ENCODE data around the gene OR52L1.
"Not testable (repeated sequence)": the region's sequence is repeated elsewhere in the genome, so short reads cannot be mapped to it uniquely, and the experiment has no call there.

The OR52L1 gene

DNA sequence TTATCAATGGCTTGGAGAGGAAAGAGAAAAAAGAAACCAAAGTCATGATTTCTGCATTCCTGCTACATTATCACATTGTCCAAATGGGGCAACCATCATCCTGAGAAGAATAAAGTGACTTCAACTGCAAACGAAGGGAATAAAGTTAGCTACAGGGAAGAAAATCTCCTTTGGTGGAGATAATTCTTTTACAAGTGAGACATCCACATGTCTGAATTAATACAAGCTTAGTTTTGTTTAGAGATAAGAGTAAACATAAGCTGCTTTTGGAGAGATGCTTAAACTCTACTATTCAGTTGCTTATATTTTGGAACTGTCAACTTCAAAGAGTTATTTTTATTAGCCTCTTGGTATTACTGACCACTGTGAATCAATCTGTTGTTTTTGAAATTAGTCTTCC, at the start of gene OR52L1:
Gene OR52L1 (minus strand): TSS at position 101 of the 400 bp plus-strand sequence. CDS start 55 bp downstream, at position 46.
- no peak for DNase-seq (ENCODE audit: low read depth in 2 of 2)

DNA sequence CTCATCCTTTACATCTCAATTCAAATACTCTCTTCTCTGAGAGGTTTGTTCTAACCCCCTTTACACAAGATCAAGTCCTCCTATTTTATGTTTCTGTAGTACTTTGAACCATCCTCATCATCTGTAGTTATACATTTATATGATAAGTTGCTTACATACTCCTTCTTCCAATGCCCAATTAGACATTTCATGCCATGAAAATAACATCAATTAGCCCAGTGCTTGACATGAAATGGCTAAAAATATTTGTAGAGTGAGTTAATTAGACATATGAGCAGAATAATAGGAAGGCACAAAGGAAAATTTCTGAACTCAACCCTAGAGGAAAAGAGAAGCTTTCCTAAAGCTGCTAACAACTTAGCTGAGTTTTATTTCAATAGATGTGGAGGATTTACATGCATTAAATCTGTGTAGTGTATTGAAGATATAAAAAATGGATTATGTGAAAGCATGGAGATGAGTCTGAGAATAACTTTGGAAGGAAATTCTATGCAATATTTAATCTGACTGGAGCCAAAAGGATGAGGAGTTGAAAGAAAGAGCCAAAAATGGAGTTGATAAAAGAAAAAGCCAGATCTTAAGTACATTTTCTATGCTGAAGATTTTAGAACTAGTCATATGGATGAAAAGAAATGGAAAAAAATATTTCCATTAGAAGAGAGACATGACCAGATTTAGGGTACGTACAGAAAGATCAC, 44.1 kb upstream of the OR52L1 start, which contains the start of gene OR56A1:
Gene OR56A1 (minus strand): TSS at position 51 of the 698 bp plus-strand sequence. CDS start 3,066 bp downstream, outside the sequence.
- DNase-seq (ENCODE audit: low read depth in 2 of 2) = no peak

DNA sequence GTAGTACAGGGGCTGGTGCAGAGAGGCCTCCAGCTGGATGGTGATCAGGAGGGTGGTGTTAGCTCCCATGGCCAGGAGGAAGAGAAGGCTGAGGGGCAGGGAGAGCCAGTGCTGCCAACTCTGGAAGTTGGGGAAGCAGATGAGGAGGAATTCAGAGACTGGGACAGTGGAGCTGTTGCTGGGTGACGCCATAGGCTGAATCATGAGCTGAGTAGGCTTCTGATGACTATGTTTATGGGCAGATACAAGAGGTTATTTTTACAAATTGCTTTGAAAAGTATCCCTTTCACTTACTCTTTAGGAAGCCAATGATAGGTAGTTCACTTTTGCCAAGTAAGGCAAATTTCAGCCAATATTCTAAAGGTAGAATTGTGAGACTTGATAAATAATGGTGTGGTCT, 40.7 kb upstream of the OR52L1 start:
- DNase-seq (ENCODE audit: low read depth in 2 of 2) = no peak

DNA sequence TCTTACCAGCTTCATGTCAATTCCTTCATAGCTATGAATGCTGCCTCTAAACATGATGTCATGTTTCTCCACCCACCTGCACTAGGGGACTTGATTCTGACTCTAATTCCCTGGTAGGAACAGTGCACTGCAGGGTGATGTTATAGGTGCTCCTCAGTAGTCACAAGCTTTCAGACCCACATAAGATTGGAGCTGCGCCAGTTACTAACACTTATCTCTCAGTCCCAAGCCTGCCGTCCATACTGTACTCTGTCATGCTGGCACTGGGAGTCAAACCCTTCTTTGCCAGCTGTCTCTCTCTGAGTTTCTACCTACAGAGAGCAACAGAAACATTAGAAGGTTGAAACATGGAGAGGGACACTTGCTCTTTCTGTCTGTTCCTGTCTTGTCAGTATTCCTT, 38.3 kb upstream of the OR52L1 start:
- no peak for DNase-seq (ENCODE audit: low read depth in 2 of 2)

DNA sequence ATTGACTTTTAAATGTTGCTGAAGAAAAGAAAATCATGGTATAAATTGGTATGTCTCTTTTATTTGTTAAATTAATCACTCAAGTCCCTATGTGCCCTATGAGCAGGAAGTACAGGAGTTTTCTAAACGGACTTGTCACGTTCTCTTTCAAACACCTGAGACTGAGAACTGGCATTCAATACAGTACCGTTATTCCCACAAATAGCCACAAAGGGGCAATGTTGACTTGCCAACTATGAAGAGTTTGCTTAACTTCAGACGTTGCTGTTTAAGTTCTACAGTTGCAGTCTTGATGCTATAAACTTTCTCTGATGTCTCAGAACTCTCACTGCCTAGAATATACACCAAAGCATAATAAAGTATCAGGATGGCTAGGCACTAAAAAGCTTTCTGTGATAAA, 36.2 kb upstream of the OR52L1 start:
- no peak for DNase-seq (ENCODE audit: low read depth in 2 of 2)

DNA sequence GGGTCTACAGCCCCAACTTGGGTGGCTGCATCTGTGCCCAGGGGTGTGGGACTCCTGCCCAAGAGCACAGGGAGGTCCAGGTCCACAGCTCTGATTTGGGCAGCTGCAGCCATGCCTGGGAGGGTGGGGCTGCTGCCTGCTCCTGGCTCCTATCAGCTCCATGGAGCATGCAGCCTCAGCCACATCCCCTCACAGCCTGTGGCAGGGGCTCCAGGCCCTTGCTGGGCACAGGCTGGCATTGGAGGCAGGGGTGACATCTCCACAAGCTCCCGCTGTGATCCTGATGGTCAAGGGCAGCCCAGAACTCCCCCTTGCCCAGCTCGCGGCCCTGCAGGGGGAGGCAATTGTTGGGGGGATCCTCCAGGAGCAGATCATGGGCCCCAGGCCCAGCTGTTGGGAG, 26.3 kb upstream of the OR52L1 start:
- no peak for DNase-seq (ENCODE audit: low read depth in 2 of 2)

DNA sequence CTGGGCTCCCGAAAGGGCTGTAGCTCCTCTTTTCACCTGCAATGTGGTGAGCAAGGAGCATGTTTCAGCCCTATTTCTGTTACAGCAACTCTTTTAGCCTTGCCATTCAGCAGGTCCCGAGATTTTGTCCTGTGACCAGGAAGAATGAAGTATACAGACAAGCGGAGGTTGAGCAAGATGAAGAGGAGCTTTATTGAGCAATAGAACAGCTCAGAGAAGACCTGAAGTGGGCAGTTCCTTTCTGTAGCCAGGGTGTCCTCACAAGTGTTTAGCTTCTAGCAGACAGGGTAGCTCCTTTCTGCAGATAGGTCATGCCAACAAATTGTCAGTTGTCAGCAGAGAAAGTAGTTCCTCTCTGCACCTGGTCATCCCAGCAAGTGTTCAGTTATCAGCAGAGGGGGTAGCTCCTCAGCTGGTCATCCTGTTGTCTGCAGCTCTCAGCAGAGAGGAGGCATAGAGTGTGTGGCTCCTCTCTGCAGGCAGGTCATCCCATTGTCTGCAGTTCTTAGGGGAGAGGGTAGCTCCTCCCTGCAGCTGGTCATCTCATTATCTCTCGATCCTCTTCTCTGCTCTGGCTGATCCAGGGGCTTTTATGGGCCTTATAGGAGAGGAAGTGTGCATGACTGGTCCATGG, 25.4 kb upstream of the OR52L1 start:
- no peak for DNase-seq (ENCODE audit: low read depth in 2 of 2)

DNA sequence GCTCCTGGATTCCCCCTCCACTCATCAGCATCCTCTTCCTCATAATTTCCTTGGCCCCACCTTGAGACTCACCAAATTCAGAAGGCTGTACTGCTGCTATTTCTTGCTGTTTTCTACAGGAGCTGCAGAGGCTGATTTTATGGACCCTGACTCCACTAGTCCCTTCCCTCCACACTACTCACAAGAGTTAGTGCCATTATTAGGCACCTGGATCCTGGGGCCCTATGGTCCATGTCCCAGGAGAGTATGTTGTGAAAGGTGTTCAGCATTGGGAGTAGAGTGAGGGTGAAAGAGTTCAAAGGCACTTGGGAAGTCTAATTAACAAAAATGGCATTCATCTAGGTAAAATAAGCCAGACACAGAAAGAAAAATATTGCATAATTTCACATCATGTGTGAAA, 20.1 kb upstream of the OR52L1 start, which contains the start of gene OR56A4:
Gene OR56A4 (minus strand): TSS at position 101 of the 400 bp plus-strand sequence. CDS start 3,954 bp downstream, outside the sequence.
- DNase-seq (ENCODE audit: low read depth in 2 of 2) = no peak

DNA sequence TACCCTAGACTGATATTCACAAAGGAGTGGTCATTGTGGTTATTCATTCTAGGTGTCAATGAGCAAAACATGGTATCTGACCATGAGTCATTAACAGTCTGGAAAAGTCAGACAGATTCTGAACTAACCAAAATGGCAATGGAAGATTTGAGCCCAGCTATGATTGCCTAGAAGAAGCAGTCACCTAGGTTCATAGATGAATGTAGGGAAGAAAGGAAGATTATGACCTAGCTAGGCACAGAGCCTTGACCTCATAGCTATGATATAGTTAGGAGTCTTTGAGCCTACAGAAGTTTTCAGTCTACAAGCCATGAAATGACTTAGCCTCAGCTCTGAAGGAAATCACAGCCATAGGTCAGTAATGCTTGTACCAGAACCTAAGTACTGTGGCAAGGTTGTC, 19.6 kb upstream of the OR52L1 start:
- no peak for DNase-seq (ENCODE audit: low read depth in 2 of 2)

DNA sequence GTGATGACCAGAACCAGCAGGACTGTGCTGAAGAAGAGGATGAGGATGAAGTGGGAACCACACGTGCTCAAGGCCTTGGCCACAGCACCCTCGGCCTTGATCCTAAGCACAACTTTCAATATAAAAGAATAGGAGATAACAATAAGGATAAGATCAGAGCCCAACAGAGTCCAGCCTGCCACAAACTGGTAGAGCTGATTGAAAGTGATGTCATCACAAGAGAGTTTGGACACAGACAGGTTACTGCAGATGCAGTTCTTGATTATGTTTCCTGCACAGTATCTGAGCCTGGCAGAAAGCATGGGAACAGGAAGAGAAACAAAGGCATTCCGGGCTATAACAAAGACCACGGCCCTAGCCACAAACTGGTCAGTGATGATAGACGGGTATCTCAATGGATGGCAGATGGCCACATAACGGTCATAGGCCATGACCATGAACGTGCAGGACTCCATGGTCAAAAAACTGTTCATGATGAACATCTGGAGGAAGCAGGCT, 15.5 kb upstream of the OR52L1 start:
- DNase-seq (ENCODE audit: low read depth in 2 of 2) = no peak

DNA sequence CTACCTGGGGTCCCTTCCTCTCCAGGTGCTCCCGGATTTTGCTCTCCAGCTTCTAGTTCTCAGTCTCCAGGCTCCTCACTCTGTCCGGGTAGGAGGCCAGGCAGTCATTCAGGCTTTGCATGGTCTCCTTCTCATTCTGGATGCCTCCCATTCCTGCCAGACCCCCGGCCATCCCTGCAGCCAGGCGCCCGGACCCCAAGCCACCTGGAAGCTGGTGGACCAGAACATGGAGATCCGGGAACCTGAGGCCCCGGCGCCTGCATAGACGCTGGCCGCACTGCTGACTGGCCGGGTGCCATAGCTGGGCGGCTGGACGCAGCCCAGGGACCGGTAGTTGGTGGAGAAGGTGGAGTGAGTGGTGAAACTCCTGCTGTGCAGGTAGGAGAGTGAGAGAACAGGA, 8.0 kb upstream of the OR52L1 start:
- no peak for DNase-seq (ENCODE audit: low read depth in 2 of 2)

DNA sequence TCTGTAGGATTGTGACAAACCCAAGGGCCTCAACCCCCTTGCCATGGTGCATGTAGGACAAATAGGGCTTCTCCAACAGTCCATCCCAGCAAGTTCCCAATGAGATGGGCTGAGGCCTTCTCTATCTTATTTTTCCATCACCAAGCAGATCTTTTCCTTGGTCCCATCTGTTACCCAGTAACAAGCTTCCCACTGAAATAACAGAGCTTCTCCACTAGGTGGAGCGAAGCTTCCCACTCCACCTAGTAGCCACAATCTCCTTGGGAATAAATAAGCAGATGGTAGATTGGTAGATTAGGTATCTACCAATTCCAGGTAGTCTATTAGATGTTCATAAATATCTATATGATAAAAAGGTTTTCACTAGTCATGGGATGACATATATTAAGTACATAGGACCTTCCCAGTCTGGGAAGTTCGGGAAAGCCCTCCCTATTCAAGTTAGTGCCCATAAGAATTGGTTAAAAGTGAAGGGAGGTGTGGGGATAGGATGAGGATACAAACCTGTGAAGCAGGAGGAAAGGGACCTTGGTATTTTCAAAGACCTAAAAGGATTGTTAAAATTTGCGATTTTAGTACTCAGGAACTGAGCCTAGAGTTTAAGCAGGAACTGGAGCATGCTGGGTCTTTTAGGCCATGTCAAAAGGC, 5.9 kb upstream of the OR52L1 start:
- DNase-seq (ENCODE audit: low read depth in 2 of 2) = no peak

DNA sequence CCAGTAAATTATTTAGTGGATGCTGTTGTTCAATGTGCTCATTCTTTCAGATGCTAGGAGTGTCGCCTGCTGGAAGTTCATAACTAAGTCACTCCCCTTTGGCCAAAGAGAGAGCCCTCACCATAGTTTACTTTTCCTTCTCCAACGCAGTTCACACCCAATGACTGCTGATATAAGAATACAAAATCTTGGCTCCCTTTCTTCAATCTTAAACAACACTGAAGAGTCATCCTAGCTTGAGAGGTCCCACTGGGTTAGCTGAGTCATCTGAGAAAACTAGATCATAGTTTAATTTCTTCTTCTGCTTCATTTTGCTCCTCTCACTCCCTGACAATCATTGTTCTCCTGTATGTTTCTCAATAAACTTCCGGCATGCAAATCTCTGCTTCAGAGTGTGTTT, 5.4 kb upstream of the OR52L1 start:
- DNase-seq (ENCODE audit: low read depth in 2 of 2) = no peak

DNA sequence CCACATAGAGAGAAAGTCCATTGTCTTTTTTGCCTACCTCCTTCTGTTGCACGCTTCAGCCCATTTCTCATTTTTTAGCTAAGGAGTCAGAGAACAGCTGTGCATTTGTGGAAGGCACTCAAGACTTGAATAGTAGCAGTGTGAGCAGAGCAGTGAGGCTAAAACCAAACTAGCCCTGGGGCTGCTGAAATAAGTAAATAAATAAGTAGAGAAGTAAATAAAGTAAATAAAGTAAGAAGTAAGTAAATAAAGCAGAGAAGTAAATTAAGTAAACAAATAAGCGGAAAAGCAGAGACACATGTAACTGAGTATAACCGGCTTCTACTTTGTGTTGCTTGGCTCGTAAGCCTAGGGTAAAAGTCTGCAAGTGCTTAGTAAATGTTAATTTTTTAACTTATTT, 2.4 kb upstream of the OR52L1 start:
- DNase-seq (ENCODE audit: low read depth in 2 of 2) = no peak

DNA sequence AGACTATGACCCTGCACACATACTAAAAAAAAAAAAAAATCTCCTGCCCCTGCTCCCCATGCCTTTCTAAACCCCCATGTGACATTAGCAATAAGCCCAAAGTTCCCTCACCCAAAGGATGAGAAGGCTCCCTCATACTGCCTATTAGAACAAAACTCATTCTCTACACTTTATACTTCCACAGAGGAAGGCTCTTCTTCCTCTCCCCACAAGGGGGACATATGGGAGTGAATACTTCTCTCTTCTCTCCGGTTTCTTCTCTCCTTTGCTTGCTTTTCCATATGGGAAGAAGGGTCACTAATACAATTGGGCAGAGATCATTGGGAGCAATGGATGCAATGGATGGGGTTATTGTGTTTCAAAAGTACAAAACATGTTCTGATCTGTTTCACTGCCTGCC, 3.3 kb downstream of the OR52L1 start:
- DNase-seq (ENCODE audit: low read depth in 2 of 2) = no peak

DNA sequence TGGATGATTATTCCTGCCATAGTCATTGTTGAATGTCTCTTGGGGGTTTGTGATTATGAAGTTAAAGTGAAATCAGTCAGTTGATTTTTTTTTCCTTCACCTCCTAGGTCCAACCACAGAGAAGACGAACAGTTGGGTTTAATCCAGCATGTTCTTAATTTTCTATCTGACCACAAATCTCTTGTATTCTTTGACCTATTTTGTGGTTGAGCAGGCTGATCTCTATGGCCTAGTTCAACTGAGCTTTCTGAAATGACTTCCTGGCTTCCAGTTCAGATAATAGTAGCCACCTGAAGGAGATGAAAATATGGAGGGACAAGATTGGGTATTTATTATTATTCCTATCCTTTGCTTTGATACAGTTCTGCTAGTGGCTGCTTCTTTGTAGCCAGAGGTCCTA, 13.3 kb downstream of the OR52L1 start:
- DNase-seq (ENCODE audit: low read depth in 2 of 2) = no peak

DNA sequence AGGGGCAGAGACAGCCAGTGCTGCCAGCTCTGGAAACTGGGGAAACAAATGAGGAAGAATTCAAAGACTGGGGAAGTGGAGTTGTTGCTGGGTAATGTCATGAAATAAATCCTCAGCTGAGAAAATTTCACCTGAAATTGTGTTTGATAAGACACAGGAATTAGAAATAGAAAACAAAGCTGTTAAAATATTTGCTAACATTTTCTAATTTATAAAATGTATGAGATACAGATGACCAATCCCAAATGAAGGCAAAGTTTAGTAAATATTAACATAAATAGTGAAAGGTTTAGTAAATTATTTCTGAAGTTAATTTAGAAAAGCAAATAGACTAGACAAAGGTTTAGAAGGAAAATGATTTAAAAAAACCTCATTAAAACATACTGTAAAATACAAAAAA, 18.4 kb downstream of the OR52L1 start, which contains the start of gene OR56A5:
Gene OR56A5 (minus strand): TSS at position 101 of the 400 bp plus-strand sequence. CDS start 0 bp downstream, at position 101.
- DNase-seq (ENCODE audit: low read depth in 2 of 2) = no peak

DNA sequence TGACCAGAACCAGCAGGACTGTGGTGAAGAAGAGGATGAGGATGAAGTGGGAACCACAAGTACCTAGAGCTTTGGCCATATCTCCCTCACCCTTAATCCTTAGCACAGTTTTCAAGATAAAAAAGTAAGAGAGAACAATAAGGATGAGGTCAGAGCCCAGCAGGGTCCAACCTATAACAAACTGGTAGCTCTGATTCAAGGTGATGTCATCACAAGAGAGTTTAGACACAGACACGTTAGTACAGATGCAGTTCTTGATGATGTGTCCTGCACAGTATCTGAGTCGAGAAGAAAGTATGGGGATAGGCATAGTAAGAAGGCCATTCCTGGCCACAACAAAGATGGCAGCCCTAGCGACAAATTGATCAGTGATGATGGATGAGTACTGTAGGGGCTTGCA, 19.1 kb downstream of the OR52L1 start:
- no peak for DNase-seq (ENCODE audit: low read depth in 2 of 2)

DNA sequence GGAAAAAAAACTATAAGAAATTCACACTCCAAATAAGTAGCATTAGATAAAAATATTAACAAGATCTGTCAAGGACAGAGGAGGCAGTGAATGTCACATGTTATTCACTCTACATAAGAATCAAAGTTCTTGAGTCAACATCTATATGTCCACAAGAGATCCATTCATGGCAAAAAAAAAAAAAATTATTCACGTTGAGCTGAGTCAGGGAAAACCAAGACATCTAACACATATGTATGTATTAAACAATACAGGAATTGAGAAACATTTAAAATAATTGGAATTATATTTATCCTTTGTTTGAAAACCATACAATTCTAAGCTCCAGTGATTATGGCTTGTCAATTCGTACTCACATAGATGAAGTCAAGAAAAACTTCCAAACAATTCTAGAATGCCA, 19.8 kb downstream of the OR52L1 start:
- DNase-seq (ENCODE audit: low read depth in 2 of 2) = no peak

DNA sequence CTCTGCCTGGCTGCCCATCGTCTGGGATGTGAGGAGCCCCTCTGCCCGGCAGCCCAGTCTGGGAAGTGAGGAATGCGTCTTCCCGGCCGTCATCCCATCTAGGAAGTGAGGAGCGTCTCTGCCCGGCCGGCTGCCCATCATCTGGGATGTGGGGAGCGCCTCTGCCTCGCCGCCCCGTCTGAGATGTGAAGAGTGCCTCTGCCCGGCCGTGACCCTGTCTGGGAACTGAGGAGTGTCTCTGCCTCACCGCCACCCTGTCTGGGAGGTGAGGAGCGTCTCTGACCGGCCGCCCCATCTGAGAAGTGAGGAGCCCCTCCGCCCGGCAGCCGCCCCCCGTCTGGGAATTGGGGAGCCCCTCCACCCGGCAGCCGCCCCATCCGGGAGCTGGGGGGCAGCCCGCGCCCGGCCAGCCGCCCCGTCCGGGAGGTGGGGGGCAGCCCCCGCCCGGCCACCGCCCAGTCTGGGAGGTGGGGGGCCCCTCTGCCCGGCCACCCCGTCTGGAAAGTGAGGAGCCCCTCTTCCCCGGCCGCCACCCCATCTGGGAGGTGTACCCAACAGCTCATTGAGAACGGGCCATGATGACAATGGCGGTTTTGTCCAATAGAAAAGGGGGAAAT, 26.0 kb downstream of the OR52L1 start:
- not testable (repeated sequence) for DNase-seq (ENCODE audit: low read depth in 2 of 2)

DNA sequence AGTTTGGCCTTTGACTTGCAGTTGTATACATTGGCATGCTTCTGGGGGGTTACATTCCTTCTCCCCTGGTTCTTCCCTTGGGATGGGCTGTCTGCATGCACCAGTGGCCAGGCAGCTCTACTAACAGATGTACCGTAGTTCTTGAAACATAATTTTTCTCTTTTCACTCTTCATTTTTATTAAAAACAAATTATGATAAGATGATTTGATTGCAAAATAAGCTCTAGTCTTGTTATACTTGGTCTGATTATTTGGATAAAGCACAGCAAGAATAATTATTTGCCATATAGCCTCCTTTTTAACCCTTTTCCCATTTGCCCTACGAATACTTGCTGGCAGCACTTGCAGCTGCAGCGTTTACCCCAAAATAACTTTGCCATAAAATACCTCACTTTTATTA, 31.2 kb downstream of the OR52L1 start:
- DNase-seq (ENCODE audit: low read depth in 2 of 2) = no peak

DNA sequence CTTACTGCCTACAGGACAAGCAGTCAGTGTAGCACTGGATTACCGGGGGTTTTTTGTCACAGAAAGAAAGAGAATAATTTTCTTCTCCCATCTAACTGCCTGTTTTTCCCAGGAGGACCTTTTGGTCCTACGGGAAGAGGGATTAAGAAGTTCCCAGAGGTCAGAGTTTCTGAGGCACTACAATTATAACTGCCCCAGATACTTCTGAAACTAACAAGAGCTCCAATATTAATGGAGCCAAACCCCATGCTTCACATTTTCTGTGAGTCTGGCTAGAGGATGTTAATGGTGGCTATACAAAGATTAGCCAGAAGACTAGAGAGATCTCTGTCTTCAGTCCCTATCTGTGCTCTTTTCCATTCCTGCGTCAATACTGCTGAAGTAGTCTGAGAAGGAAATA, 44.8 kb downstream of the OR52L1 start, which contains the start of gene OR56A3:
Gene OR56A3 (plus strand): TSS at position 301 of the 400 bp plus-strand sequence. CDS start 5,096 bp downstream, outside the sequence.
- DNase-seq (ENCODE audit: low read depth in 2 of 2) = no peak
